Mucosa of stomach (tissue), 1 donor: ENCODE results near the gene THAP3.
A peak's percentile ranks its signal among the peaks of the same experiment; 100 is the strongest.

Experiments used
- H3K27me3 ChIP-seq: one replicate; pipeline ENCODE4 v1.7.0; 2013; ENCODE audit warnings: mild to moderate bottlenecking, low read length; ENCODE audit not compliant: control insufficient read depth, insufficient read depth
- H3K36me3 ChIP-seq: one replicate; pipeline ENCODE4 v1.7.0; 2013; ENCODE audit warnings: low read length; ENCODE audit not compliant: control insufficient read depth, insufficient read depth
- H3K4me1 ChIP-seq: one replicate; pipeline ENCODE4 v1.7.0; 2013; ENCODE audit warnings: mild to moderate bottlenecking, low read length; ENCODE audit not compliant: control insufficient read depth, insufficient read depth
- H3K4me3 ChIP-seq: one replicate; pipeline ENCODE4 v1.7.0; 2013; ENCODE audit warnings: low read length
- H3K9ac ChIP-seq: one replicate; pipeline ENCODE4 v1.7.0; 2013; ENCODE audit warnings: mild to moderate bottlenecking, low read length, moderate library complexity
- H3K9me3 ChIP-seq: one replicate; pipeline ENCODE4 v1.7.0; 2013; ENCODE audit warnings: mild to moderate bottlenecking, low read length, moderate library complexity; ENCODE audit not compliant: control insufficient read depth
- donor health status: Pancreatic carcinoma.

THAP3 gene, protein sequence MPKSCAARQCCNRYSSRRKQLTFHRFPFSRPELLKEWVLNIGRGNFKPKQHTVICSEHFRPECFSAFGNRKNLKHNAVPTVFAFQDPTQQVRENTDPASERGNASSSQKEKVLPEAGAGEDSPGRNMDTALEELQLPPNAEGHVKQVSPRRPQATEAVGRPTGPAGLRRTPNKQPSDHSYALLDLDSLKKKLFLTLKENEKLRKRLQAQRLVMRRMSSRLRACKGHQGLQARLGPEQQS

DNA sequence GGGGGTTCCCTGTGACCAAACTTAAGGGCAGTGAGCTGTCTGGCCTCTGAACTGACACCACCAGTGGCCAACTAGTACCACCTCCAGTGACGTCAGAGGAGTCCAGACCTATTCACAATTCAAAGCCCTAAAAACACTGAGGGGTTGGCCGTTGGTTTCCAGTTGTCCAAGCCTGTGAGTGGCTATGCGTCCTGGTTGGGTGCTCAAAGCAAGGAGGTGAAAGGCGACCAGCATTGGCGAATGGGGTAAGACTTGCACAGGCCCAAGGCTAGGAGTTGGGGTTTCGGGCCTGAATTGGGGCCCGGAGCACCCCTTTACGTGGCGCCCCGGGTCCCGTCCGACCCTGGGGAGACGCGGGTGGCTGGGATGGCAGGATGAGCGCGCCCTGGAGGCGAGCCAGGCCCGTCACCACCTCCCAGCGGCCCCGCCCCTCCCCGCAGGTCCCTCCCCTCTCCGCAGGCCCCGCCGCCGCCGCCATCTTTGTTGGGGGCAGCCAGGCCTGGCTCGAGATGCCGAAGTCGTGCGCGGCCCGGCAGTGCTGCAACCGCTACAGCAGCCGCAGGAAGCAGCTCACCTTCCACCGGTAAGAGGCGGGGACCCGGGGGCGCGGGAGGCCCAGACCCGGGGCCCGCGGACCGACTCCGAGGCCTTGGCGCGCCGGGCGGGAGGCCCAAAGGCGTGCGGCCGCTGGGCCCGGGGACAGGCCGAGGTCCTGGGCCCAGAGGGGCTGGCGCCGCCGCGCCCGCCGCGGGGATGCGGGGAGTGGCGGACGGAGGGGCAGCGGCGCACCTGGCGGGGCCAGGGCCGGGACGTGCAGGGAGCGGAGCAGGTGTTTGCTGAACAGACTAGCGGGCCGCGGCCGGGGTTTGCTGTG lies at the start of gene THAP3:
TSS of gene THAP3 (plus strand) at position 159 of the 874 bp plus-strand sequence. CDS start at position 510, 351 bp downstream.
- Histone ChIP-seq H3K27me3 (no peaks in the 10 kb centered on the region), H3K36me3 (peaks cover 9% of the 10 kb centered on the region), H3K9ac (peak within 1 kb of the TSS; percentile 62), H3K9me3 (no peaks in the 10 kb centered on the region), H3K4me3 (peak within 1 kb of the TSS; percentile 60), H3K4me1 (peaks cover 14% of the 10 kb centered on the region)

DNA sequence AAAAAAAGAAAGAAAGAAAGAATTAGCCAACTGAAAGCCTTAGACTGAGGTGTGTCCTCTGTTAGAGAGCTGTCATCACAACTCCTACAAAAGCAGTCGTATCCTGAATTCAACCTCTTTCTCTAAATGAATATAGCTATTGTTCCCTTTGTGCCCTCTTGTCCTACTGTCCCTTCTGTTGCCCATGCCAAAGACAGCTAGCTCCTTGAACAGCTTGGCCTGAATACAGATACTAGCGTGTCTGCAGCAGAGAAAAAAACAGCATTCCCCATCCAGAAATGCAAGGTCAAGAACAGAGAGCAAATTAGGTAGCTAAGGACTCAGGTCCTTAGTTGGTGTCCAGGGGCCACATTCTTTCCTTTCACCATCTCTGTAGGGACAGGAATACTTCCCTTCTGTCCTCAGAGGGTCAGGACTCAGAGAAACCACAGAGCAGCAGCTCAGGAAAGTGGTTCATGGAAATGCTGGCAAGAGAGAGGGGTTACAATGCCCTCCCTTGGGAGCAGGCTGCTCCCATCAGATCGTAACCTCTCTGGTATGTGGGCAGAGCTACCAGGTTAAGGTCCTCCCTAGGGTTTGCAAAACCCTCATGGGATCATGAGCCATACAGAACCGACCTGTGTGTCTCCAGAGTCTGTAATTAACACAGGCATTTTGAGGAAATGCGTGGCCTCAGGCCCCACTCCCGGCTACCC lies 46.7 kb upstream of the THAP3 start:
- no peak overlapping the region for H3K4me3 ChIP-seq
- H3K9me3 ChIP-seq: no peaks in the 10 kb centered on the region
- no peaks in the 10 kb centered on the region for H3K27me3 ChIP-seq
- no peaks in the 10 kb centered on the region for H3K36me3 ChIP-seq
- no peak overlapping the region for H3K9ac ChIP-seq
- peaks cover 30% of the 10 kb centered on the region for H3K4me1 ChIP-seq

DNA sequence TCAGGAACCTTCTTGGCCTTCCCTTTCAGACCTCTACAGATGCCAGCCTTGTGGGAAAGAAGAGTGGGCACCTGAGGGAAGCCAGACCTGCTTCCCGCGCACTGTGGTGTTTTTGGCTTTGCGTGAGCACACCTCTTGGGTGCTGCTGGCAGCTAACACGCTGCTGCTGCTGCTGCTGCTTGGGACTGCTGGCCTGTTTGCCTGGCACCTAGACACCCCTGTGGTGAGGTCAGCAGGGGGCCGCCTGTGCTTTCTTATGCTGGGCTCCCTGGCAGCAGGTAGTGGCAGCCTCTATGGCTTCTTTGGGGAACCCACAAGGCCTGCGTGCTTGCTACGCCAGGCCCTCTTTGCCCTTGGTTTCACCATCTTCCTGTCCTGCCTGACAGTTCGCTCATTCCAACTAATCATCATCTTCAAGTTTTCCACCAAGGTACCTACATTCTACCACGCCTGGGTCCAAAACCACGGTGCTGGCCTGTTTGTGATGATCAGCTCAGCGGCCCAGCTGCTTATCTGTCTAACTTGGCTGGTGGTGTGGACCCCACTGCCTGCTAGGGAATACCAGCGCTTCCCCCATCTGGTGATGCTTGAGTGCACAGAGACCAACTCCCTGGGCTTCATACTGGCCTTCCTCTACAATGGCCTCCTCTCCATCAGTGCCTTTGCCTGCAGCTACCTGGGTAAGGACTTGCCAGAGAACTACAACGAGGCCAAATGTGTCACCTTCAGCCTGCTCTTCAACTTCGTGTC lies 45.9 kb upstream of the THAP3 start:
- Histone ChIP-seq H3K27me3 (no peaks in the 10 kb centered on the region), H3K4me3 (no peak overlapping the region), H3K9ac (peak overlapping the region; percentile 36), H3K4me1 (peaks cover 32% of the 10 kb centered on the region), H3K36me3 (no peaks in the 10 kb centered on the region), H3K9me3 (no peaks in the 10 kb centered on the region)

DNA sequence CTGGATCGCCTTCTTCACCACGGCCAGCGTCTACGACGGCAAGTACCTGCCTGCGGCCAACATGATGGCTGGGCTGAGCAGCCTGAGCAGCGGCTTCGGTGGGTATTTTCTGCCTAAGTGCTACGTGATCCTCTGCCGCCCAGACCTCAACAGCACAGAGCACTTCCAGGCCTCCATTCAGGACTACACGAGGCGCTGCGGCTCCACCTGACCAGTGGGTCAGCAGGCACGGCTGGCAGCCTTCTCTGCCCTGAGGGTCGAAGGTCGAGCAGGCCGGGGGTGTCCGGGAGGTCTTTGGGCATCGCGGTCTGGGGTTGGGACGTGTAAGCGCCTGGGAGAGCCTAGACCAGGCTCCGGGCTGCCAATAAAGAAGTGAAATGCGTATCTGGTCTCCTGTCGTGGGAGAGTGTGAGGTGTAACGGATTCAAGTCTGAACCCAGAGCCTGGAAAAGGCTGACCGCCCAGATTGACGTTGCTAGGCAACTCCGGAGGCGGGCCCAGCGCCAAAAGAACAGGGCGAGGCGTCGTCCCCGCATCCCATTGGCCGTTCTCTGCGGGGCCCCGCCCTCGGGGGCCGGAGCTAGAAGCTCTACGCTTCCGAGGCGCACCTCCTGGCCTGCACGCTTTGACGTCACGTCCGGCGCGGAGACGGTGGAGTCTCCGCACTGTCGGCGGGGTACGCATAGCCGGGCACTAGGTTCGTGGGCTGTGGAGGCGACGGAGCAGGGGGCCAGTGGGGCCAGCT lies 45.1 kb upstream of the THAP3 start, which contains the start of gene ZBTB48:
TSS of gene ZBTB48 (plus strand) at position 621 of the 745 bp plus-strand sequence. CDS start 616 bp downstream, outside the sequence.
- peaks cover 2% of the 10 kb centered on the region for H3K36me3 ChIP-seq
- no peaks in the 10 kb centered on the region for H3K9me3 ChIP-seq
- H3K9ac ChIP-seq: peak within 1 kb of the TSS; percentile 84
- peak within 1 kb of the TSS; percentile 89 for H3K4me3 ChIP-seq
- H3K4me1 ChIP-seq: peaks cover 32% of the 10 kb centered on the region
- no peaks in the 10 kb centered on the region for H3K27me3 ChIP-seq

DNA sequence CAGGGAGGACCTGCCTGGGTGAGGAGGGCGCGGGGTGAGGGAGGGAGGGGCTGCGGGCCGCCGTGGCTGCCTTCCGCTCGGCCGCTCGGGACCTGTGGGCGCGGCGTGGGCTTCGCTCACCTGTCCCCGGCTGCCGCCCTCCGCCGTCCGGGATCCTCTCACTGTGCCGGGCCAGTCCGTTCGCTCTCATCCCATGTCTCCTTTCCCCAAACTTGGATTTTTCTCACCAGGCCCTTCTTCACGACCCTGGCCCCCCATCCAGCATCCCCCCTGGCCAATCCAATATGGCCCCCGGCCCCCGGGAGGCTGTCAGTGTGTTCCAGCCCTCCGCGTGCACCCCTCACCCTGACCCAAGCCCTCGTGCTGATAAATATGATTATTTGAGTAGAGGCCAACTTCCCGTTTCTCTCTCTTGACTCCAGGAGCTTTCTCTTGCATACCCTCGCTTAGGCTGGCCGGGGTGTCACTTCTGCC lies 44.5 kb upstream of the THAP3 start:
- H3K27me3 ChIP-seq: no peaks in the 10 kb centered on the region
- H3K36me3 ChIP-seq: peaks cover 4% of the 10 kb centered on the region
- H3K4me3 ChIP-seq: peak overlapping the region; percentile 89
- peak overlapping the region; percentile 84 for H3K9ac ChIP-seq
- no peaks in the 10 kb centered on the region for H3K9me3 ChIP-seq
- peaks cover 32% of the 10 kb centered on the region for H3K4me1 ChIP-seq

DNA sequence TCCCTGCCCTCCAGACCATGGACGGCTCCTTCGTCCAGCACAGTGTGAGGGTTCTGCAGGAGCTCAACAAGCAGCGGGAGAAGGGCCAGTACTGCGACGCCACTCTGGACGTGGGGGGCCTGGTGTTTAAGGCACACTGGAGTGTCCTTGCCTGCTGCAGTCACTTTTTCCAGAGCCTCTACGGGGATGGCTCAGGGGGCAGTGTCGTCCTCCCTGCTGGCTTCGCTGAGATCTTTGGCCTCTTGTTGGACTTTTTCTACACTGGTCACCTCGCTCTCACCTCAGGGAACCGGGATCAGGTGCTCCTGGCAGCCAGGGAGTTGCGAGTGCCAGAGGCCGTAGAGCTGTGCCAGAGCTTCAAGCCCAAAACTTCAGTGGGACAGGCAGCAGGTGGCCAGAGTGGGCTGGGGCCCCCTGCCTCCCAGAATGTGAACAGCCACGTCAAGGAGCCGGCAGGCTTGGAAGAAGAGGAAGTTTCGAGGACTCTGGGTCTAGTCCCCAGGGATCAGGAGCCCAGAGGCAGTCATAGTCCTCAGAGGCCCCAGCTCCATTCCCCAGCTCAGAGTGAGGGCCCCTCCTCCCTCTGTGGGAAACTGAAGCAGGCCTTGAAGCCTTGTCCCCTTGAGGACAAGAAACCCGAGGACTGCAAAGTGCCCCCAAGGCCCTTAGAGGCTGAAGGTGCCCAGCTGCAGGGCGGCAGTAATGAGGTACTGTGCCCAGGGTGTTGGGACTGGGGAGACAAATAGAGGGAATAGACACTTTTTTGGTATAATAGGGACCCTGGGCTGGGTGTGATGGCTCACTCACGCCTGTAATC lies 43.9 kb upstream of the THAP3 start:
- Histone ChIP-seq H3K36me3 (peaks cover 4% of the 10 kb centered on the region), H3K27me3 (no peaks in the 10 kb centered on the region), H3K9me3 (no peaks in the 10 kb centered on the region), H3K4me3 (peak overlapping the region; percentile 89), H3K9ac (peak overlapping the region; percentile 84), H3K4me1 (peaks cover 32% of the 10 kb centered on the region)

DNA sequence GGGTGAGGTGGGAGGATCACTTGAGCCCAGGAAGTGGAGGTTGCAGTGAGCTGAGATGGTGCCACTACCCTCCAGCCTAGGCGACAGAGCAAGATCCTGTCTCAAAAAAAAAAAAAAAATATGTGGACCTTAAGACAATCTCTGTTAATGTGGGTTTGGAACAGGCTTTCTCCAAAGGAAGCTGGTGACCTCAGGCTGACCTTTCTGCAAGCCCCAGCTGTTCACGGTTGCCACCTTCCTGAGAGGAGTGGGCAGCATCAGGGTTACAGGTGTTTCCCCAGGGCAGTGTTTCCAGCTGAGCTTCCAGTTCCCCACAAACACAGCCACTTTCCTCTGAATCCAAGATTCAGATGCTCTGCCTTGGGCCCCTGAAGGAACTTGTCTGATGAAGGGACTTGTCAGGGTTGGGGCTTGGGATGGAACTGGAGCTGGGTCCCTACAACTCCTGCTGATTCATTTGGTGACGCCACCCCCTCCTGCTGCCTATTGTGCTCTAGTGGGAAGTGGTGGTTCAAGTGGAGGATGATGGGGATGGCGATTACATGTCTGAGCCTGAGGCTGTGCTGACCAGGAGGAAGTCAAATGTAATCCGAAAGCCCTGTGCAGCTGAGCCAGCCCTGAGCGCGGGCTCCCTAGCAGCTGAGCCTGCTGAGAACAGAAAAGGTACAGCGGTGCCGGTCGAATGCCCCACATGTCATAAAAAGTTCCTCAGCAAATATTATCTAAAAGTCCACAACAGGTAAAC lies 42.9 kb upstream of the THAP3 start:
- Histone ChIP-seq H3K4me1 (peaks cover 32% of the 10 kb centered on the region), H3K27me3 (no peaks in the 10 kb centered on the region), H3K4me3 (peak overlapping the region; percentile 27), H3K9me3 (no peaks in the 10 kb centered on the region), H3K9ac (peak overlapping the region; percentile 46), H3K36me3 (peaks cover 4% of the 10 kb centered on the region)

DNA sequence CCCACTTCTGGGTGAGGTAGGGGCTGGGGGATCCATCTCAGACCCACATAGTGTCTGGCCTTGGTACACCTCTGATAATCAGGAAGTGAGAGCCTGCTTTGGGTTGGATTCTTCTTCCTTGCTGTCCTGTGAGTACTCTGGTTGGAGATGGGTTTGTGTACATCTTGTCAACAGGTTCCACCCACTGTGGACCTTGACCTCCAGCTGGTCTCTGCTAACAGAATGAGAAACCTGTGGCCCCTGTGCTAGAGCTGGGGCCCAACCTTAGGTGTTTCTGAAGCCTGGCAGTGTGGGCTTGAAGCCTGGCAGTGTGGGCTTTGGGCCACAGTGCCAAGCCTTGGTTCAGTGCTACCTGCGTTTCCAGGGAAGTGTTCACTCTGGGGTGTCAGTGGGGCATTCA lies 42.3 kb upstream of the THAP3 start:
- Histone ChIP-seq H3K4me1 (peaks cover 37% of the 10 kb centered on the region), H3K9ac (peak overlapping the region; percentile 46)

DNA sequence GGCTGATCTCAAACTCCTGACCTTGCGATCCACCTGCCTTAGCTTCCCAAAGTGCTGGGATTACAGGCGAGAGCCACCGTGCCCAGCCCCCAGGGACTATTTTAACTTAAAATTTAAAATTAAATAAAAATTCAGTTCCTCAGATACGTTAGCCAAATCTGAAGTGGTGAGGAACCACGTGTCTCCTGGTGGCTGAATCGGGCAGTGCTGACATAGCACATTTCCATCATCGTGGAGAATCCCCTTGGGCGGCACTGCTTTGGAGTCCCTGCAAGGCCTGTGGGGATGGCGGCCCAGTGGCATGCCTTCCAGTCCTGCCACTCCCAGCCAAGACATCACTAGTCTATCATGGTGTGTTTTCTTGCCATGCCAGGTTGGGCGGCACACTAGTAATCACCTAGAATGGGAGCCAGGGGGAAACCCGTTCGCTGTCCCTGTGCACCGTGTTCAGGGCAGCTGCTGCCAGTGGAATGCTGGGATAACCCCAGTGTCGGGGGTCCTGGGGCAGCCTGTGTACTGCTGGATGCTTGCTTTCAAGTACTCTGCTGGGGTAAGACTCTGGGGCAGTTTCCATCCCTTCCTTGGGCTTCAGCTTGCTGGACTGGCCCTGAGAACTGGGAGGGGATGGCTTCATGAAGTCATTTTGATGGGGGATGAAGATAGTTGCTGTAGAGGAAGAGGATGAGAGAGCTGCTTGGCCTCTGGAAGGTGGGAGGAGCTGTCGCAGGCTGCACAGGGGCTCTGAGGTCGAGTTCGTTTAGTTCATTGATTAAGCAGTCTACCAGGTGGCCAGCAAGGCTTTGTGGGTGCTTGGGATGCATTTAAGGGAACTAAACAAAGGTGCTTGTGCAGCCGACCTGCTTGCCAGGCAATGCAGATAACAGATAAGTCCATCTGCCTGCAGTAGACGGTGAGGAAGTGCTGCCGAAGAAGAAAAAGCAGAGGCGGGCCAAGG lies 40.3 kb upstream of the THAP3 start:
- Histone ChIP-seq H3K36me3 (peaks cover 8% of the 10 kb centered on the region), H3K4me3 (no peak overlapping the region), H3K9ac (no peak overlapping the region), H3K27me3 (no peaks in the 10 kb centered on the region), H3K9me3 (no peaks in the 10 kb centered on the region), H3K4me1 (peaks cover 47% of the 10 kb centered on the region)

More for the DNA sequence above, 42.3 kb upstream of the THAP3 start:
- H3K36me3 ChIP-seq: peaks cover 4% of the 10 kb centered on the region
- no peaks in the 10 kb centered on the region for H3K9me3 ChIP-seq
- peak overlapping the region; percentile 27 for H3K4me3 ChIP-seq
- H3K27me3 ChIP-seq: no peaks in the 10 kb centered on the region
